ENCODE results near the gene DNER. TPM values are rescaled to one million over a fixed set of nuclear protein-coding genes. Genes with fewer than 3 reads are reported as not detected.

The DNER gene
- total and polyA plus RNA-seq, 4 donors = 0.01 TPM; not detected in 3

- Histone ChIP-seq H3K4me1 (ENCODE audit: control insufficient read depth in 4 of 4, insufficient read depth in 4 of 4, low read length in 3 of 4) (no peaks in the 10 kb centered on the region), H3K27ac (ENCODE audit: low read depth in 1 of 2, low read length in 2 of 2) (no peak overlapping the region), H3K9ac (ENCODE audit: low read depth in 1 of 2, low read length in 2 of 2) (no peak overlapping the region), H3K9me3 (ENCODE audit: control insufficient read depth in 4 of 4, low read length in 3 of 4) (no peaks in the 10 kb centered on the region), H3K4me3 (ENCODE audit: low read depth in 1 of 3, low read length in 3 of 3) (no peak overlapping the region), H3K27me3 (ENCODE audit: control insufficient read depth in 4 of 4, insufficient read depth in 4 of 4, low read length in 3 of 4) (no peaks in the 10 kb centered on the region), H3K36me3 (ENCODE audit: control insufficient read depth in 4 of 4, insufficient read depth in 3 of 4, low read depth in 1 of 4, low read length in 3 of 4) (no peaks in the 10 kb centered on the region)
- 74% methylated on average over 1 of the region's 1 CpG for WGBS
- no peak for DNase-seq (ENCODE audit: low spot score)
- TF ChIP-seq TAF1 (conservative IDR thresholded peaks at IDR 0.05) (no peak), JUND (IDR thresholded peaks at IDR 0.05) (no peak), YY1 (IDR thresholded peaks at IDR 0.05) (no peak), RAD21 (IDR thresholded peaks at IDR 0.05) (no peak), HNF4G (IDR thresholded peaks at IDR 0.05) (no peak), HNF4A (conservative IDR thresholded peaks at IDR 0.05) (no peak), GABPA (IDR thresholded peaks at IDR 0.05 in 1 of 2, conservative IDR thresholded peaks at IDR 0.05 in 1 of 2) (no peak)
- TF ChIP-seq, protein P1, sequence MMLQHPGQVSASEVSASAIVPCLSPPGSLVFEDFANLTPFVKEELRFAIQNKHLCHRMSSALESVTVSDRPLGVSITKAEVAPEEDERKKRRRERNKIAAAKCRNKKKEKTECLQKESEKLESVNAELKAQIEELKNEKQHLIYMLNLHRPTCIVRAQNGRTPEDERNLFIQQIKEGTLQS (IDR thresholded peaks at IDR 0.05) = no peak
Observed at GRCh38 chr2:229734410-229734809, 20.1 kb upstream of the DNER start.

DNA sequence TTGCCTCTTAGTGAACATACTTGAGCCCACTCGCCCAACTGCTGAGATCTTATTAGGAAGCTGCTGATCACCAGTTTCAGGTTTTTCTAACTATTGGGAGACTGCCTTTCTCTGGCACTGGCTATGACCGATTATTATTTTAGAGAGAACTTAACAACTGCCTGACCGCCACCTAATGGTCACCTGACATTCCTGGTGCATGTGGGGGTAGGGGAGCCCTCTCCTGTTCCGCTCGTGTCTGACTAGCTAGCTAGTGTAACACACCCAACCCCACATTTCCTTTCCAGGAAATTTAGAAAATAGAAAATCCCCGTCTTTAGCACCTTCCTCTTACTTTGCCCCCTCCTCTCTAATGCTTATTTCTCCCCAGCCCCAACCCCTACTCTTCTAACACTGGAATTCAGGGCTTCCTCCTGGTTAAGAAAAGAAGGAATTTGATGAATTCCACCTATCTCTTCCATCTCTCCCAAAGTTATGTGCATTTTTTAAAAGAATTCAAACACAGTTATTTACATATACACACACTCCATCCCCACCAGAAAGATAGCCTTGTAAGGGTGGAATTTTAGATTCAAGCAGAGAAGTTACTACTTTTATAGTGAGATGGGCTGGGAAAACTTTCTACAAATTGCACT, 19.4 kb upstream of the DNER start:
- 79% methylated on average over 6 of the region's 6 CpGs for WGBS
- Histone ChIP-seq H3K9ac (ENCODE audit: low read depth in 1 of 2, low read length in 2 of 2) (no peak overlapping the region), H3K4me3 (ENCODE audit: low read depth in 1 of 3, low read length in 3 of 3) (no peak overlapping the region), H3K9me3 (ENCODE audit: control insufficient read depth in 4 of 4, low read length in 3 of 4) (no peaks in the 10 kb centered on the region), H3K36me3 (ENCODE audit: control insufficient read depth in 4 of 4, insufficient read depth in 3 of 4, low read depth in 1 of 4, low read length in 3 of 4) (no peaks in the 10 kb centered on the region), H3K27me3 (ENCODE audit: control insufficient read depth in 4 of 4, insufficient read depth in 4 of 4, low read length in 3 of 4) (no peaks in the 10 kb centered on the region), H3K4me1 (ENCODE audit: control insufficient read depth in 4 of 4, insufficient read depth in 4 of 4, low read length in 3 of 4) (no peaks in the 10 kb centered on the region), H3K27ac (ENCODE audit: low read depth in 1 of 2, low read length in 2 of 2) (no peak overlapping the region)
- no peak for DNase-seq (ENCODE audit: low spot score)
- TF ChIP-seq JUND (IDR thresholded peaks at IDR 0.05) = no peak
- no peak for TF ChIP-seq ZBTB33 (IDR thresholded peaks at IDR 0.05)
- no peak for TF ChIP-seq NR2F2 (IDR thresholded peaks at IDR 0.05)
- no peak for TF ChIP-seq REST (IDR thresholded peaks at IDR 0.05)
- TF ChIP-seq, protein P2, sequence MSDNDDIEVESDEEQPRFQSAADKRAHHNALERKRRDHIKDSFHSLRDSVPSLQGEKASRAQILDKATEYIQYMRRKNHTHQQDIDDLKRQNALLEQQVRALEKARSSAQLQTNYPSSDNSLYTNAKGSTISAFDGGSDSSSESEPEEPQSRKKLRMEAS (IDR thresholded peaks at IDR 0.05) = no peak
- TF ChIP-seq GABPA (IDR thresholded peaks at IDR 0.05 in 1 of 2, conservative IDR thresholded peaks at IDR 0.05 in 1 of 2) = no peak
- no peak for TF ChIP-seq HNF4A (conservative IDR thresholded peaks at IDR 0.05)
- no peak for TF ChIP-seq EGR1 (IDR thresholded peaks at IDR 0.05; ENCODE audit: low read depth in 2 of 2)
- no peak for TF ChIP-seq RXRA (IDR thresholded peaks at IDR 0.05)
- no peak for TF ChIP-seq HNF4G (IDR thresholded peaks at IDR 0.05)
